GM12801 (cell line): ENCODE measurements around the gene KDELR1.

Experiments
- TF ChIP-seq, protein P1 (sequence below): IDR thresholded peaks from one replicate; pipeline ENCODE4 v1.5.1; 2011; ENCODE audit warnings: control low read depth; ENCODE audit not compliant: insufficient read length; ENCODE audit errors: extremely low read depth

Gene KDELR1

DNA sequence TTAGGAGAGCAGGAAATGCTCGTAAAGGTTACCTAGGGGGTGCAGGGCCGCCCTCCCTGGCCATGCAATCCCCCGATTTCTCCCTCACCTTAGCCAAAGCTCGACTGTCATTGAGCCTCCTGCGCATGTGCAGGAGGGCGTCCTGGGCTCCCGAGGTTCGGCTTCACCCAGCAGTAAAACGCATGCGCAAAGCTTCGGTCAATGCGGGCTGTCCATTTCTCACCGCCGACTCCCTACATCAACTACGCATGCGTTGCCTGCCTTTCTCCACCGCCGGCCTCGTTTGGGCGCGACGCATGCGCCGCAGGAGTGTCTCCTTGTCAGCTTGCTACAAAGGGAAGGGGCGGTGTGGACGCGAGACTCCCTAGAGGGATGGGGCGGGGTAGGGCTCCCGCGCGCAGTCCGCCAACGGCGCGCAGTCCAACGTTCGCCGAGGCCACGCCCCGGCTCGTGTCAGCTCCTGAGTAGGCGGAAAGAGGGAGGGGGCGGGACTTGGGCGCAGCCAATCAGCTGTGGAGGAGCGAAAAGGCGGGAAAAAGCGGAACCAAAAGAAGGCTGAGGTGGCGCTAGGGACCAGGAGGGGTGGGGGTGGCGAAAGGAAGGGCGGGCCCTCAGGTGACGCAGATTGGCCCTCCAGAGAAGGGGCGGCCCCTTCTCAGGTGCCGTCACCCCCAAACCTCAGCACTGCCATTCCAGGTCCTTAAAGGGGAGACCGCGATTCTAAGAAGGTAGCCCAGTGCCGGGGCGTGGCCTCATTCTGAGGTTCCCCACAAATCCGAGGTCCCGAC lies 27.3 kb downstream of the KDELR1 start, which contains the start of the genes SYNGR4 and TMEM143:
Gene SYNGR4 (plus strand): TSS at position 558 of the 788 bp plus-strand sequence. CDS start 1,476 bp downstream, outside the sequence.
Gene TMEM143 (minus strand): TSS at position 131 of the 788 bp plus-strand sequence. CDS start 20 bp downstream, at position 111.
- TF ChIP-seq, protein P1, sequence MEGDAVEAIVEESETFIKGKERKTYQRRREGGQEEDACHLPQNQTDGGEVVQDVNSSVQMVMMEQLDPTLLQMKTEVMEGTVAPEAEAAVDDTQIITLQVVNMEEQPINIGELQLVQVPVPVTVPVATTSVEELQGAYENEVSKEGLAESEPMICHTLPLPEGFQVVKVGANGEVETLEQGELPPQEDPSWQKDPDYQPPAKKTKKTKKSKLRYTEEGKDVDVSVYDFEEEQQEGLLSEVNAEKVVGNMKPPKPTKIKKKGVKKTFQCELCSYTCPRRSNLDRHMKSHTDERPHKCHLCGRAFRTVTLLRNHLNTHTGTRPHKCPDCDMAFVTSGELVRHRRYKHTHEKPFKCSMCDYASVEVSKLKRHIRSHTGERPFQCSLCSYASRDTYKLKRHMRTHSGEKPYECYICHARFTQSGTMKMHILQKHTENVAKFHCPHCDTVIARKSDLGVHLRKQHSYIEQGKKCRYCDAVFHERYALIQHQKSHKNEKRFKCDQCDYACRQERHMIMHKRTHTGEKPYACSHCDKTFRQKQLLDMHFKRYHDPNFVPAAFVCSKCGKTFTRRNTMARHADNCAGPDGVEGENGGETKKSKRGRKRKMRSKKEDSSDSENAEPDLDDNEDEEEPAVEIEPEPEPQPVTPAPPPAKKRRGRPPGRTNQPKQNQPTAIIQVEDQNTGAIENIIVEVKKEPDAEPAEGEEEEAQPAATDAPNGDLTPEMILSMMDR: no peak

GRCh38 chr19:48363500-48363809 lies 27.9 kb downstream of the KDELR1 start:
- TF ChIP-seq, protein P1: no peak

DNA sequence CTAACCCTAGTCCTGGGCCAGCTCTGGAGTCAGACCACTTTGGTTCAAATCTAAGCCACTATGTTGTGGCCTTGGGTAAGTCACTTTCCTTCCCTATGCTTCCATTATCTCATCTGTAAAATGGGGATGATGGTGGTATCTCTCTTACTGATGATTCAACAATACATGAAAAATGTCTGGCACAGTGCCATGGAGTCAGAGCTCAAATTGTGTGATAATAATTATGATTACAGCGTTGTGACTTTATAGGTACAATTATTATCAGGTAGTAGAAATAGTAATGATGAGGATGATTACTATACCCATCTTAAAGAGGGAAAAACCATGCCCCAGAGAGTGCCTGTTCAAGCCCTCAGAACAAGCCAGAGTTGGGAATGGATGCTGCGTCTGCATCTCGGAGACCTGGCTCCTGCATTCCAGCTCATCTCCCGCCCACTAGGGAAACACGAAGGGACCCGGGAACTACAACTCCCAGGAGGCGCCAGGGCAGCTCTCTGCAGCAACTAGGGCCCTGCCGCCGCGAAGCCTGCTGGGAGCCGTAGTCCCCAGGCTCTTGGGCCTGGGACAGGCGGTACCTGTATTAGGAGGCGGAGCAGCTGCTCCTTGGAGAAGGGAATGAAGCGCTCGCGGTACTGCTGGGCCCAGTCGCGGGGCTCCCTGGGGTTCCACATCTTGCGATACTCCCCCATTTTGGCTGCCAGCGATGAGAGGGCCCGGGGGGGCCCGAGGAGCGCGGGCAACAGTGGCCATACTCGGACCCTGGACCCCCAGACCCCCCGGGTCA lies 28.4 kb downstream of the KDELR1 start:
- TF ChIP-seq, protein P1: no peak

DNA sequence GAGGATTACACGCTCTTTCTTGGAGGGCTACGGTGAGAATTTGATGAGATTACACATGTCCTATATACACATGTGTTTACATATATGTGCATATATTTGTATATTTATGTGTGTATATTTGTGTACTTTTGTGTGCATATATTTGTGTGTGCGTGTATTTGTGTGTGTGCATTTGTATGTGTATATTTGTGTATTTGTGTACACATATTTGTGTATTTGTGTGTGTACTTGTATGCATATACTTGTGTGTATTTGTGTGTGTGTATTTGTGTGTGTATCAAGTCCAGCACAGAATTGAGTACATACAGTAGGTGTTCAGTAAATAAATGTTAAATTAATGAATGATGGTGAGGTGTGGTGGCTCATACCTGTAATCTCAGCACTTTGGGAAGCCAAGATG lies 29.4 kb downstream of the KDELR1 start:
- TF ChIP-seq, protein P1: no peak

GRCh38 chr19:48359123-48359522 lies 32.2 kb downstream of the KDELR1 start:
- TF ChIP-seq, protein P1: no peak

DNA sequence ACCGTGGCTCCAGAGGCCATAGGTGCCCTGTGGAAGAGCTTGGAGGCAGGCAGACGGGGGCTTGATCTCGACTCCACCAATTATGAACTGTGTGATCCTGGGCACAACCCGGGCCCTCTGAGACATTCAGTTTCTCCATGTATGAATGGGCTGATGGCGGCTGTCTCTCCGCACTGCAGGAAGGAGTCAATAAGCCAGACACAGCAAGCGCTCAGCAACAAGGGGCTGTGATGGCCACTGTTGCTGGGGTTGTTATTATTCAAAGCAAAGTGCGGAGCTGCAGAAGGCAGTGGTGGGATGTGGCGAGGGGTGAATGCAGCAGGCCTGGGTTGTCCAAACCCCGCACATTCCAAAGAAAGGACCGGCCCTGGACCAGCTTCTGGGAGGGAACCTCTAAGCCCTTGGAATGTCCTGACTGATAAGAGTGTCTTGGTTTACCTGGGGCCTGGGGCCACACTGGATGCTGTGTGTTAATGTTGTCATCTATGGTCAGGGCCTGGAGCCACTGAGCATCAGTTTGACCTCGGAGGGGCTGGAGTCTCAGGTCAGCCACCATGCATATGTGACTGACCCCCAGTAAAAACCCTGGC lies 35.9 kb downstream of the KDELR1 start:
- TF ChIP-seq, protein P1: no peak

DNA sequence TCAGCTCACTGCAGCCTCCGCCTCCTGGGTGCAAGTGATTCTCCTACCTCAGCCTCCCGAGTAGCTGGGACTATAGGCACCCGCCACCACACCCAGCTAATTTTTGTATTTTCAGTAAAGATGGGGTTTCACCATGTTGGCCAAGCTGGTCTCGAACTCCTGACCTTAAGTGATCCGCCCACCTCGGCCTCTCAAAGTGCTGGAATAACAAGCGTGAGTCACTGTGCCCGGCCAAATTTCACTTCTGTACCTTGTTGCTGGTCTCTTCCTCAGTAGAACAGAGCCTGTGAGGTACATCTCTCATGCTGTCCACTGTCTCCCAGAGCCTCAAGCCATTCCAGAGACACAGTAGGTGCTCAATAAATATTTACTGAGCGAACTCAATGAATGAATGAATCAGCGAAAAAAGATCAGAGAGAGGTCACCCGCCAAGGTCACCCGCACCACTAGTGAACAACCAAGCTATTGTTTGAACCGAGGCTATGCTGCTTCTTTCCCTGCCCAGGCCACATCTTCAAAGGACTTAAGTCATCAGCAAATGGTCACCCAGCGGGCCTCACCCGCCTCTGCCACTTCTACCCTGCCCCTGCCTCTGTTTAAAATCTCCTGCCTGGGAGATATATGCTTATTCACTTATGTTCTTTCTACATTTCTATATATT lies 36.9 kb downstream of the KDELR1 start:
- TF ChIP-seq, protein P1: no peak
